ENCODE measurements around the gene LBP.
"Not testable (repeated sequence)": the region's sequence is repeated elsewhere in the genome, so short reads cannot be mapped to it uniquely, and the experiment has no call there.

The LBP gene, protein sequence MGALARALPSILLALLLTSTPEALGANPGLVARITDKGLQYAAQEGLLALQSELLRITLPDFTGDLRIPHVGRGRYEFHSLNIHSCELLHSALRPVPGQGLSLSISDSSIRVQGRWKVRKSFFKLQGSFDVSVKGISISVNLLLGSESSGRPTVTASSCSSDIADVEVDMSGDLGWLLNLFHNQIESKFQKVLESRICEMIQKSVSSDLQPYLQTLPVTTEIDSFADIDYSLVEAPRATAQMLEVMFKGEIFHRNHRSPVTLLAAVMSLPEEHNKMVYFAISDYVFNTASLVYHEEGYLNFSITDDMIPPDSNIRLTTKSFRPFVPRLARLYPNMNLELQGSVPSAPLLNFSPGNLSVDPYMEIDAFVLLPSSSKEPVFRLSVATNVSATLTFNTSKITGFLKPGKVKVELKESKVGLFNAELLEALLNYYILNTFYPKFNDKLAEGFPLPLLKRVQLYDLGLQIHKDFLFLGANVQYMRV
- total RNA-seq: 0 reads per million in 4 experiments

DNA sequence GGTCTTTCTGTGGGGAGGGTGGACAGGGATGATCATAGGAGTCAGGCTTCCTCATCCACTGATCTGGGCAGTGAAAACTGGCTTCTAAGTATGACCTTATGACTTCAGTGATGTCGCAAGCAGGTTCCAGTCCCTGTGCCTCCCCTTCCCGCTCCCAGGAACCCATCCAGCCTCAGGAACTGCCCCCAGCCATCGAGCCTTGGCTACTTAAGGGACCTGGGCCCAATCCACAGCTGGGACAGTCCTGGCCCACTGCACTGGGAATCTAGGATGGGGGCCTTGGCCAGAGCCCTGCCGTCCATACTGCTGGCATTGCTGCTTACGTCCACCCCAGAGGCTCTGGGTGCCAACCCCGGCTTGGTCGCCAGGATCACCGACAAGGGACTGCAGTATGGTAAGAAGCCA is at the start of gene LBP:
LBP (plus strand) TSS at position 236 of the 405 bp plus-strand sequence; CDS start at position 271, 35 bp downstream.
- no peak for DNase-seq

DNA sequence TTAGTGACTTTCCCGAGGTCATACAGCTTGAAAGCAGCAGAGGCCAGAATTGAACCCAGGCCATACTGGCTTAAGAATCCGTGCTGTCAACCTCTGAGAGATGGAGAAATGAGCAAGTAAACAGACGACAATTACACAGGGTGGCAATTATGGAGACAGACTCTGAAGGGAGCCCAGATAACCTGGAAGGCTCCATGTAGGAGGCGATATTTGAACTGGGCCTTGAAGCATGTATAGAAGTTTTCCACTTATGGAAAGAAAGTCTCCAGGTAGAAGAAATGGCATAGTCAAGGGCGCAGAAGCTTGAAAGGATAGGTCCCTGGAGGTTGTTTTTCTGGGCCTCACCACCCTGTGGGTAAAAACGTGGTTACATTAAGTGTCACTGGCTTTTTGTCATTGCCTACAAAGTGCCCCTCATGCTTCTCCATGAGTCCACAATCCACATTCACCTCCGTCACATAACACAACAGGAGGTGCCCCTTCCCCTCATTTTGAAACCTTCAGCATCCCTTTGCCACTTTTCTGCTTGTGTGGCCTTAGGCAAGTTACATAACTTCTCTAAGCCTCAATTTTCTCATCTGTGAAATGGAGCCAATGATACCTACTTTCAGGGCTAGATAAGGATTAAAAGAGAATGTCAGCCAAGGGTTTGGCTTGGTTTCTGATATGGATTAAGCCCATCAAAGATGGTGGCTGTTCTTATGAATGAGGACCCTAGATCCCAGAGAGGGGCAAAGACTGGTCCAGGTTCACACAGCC is 48.2 kb upstream of the LBP start:
- no peak for DNase-seq

DNA sequence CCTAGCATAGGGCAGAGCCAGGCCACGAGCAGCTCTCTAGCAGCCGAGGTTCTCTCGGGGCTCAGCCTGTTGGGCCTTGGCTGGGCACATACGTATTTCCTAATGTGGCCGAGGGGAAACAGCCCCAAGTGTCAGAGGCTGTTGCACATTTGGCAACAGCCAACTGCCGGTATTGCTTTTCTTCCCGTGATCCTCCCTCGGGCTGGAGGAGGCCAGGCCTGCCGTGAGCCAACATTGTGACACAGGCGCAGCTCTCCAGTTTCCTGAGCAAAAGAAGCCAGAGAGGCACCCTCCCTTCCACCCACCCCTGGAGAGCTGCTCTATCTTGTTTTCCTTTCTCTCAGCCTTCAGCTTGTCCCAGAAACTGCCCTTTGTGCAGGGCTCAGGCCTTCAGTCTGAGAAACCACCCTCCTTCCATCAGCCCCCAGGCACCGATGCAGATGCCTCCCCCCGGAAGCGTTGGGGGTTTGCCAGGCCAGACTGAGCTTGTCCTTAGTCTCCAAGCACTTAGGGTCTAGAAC is 47.5 kb upstream of the LBP start:
- no peak for DNase-seq

DNA sequence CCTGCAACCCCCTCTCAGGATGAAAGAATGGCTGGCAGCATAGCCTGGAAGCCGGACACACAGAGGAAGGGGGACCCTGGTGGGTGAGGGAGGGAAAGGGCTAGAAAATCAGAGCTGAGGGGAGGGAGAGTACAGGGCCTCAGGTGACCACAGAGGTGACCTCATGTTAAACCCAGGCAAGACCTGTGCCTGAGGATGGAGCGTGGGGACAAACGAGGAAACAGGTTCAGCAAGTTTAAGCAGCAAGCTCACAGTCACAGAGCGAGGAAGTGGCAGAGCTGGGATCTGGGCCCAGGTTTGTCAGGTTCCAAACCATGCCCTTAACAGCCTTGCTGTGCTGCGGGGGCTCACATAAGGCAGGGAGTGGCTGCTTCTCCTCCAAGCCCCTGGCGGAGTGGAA is 46.3 kb upstream of the LBP start:
- DNase-seq: no peak

DNA sequence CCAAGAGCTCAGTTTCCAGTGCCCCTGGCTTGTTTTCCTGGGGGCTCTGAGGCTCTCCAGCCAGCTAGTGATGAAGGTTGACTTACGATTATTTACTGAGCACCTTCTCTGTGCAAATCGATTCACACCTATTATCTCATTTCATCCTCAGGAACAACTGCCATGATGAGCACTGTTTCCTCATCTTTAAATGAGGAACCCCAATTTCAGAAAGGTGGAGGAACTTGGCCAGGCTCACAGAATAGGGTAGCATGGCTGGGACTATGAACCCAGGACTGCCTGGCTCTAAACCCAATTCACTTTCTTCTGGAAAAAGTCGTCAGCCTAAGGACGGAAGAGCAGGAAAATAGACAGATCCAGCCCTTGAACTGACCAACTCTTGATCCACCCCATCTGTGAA is 45.8 kb upstream of the LBP start:
- DNase-seq: no peak

DNA sequence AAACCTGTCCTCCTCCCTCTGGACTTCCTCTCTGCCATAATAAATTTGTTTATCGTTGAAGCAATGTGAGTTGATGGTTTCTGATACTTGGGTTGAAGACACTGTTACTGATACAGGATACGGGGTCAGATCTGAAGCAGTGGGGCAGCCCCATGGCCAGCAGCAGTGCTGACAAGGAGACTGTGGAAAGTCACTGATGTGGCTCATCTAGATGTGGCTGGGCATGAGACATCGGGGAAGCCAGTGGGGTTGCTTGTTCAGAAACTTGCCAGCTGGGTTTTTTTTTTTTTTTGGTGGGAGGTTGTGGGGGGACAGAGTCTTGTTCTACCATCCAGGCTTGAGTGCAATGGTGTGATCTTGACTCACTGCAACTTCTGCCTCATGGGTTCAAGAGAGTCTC is 45.0 kb upstream of the LBP start:
- no peak for DNase-seq

DNA sequence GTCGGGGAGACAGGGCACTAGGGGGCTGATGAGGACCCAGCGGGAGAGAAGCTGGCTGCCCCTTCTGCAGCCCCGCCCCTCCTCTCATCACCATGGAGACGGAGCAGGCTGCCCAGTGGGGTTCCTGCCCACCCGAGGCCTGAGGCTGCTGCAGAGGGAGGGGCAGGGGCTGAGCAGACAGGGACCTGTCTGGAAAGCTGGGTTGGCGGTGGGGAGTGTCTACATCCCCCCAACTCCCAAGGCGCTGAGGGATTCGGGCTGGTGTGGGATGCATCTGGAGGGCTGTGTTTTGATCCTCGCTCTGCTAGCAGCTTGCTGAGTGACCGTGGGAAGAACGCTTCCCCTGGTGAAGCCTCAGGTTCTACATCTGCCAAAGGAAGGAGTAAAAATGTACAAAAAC is 43.5 kb upstream of the LBP start:
- DNase-seq: no peak

DNA sequence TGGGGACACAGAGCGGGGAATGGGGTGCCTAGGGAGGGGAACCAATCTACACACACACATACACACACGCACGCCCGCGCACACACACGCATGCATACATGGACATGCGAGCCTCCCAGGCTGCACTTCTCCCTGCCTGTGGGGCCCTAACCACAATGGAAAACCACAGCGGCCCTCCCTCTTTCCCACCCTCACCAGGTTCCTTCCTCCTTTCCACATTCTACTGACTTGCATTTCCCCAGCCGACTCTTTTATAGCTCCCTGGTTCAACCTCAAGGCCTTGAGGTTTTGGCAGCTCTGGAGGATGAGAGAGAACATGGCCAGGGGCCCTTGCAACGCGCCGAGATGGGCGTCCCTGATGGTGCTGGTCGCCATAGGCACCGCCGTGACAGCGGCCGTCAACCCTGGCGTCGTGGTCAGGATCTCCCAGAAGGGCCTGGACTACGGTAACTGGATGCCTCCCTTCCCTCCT is 42.3 kb upstream of the LBP start, which contains the start of gene BPI:
BPI (plus strand) TSS at position 249 of the 472 bp plus-strand sequence; CDS start at position 317, 68 bp downstream.
- no peak for DNase-seq

DNA sequence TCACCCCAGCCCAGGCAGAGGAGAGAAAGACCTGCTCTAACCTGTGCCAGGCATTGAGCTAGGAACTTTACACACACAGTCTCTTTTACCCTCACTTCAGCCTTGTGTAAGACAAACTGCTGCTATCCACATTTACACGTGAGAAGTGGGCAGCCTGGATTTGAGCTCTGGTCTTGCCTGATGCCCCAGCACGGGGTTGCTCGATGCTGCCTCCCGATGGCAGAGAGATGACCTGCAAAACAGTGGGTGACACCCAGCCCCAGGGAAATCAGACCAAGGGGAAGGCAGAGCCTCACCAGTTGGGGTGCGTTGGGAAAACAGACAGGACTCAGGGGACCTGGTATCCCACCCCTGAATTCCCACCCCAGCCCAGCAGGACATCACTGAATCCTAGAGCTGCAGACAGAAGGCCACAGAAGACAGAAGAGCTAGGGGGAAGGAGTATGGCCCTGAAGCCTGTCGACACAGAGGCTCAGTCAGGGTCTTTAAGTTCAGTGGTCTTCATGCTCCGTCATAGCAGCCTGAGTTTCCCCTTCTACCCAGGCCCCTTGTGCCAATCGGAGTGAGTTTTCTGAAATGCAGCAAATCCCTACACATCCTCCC is 41.3 kb upstream of the LBP start:
- no peak for DNase-seq

DNA sequence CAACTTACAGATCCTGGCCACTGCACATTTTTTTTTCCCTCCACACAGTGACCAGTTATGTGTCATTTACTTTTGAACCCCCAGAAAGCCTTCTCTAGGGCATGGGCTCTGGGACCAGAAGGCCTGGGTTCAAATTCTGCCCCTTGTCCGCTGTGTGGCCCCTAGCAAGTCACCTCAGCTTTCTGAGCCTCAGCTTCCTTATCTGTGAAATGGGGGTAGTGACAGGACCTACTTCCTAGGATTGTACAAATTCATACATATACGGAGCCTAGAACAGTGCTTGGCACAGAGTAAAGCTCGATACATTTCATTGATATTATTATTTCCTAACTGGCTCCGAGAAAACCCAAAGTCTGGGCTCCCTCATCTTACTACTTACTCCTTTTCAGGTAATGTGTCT is 40.7 kb upstream of the LBP start:
- no peak for DNase-seq

DNA sequence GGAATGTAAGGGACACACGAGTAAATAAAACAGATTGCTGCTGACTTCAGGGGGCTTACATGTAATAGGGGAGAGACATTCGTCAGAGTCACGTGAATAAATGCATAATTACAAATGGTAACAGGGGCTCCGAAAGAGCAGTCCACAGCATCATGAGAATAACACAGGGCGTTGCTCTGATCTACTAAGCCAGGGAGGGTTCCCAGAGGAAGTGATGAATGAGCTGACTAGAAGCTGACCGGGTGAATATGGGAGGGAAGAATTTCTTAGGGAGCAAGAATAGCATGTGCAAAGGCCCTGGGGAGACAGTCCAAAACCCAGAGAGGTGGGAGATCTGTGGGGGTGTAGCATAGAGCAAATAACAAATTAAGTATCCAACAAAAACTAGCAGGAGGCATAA is 39.9 kb upstream of the LBP start:
- DNase-seq: no peak

DNA sequence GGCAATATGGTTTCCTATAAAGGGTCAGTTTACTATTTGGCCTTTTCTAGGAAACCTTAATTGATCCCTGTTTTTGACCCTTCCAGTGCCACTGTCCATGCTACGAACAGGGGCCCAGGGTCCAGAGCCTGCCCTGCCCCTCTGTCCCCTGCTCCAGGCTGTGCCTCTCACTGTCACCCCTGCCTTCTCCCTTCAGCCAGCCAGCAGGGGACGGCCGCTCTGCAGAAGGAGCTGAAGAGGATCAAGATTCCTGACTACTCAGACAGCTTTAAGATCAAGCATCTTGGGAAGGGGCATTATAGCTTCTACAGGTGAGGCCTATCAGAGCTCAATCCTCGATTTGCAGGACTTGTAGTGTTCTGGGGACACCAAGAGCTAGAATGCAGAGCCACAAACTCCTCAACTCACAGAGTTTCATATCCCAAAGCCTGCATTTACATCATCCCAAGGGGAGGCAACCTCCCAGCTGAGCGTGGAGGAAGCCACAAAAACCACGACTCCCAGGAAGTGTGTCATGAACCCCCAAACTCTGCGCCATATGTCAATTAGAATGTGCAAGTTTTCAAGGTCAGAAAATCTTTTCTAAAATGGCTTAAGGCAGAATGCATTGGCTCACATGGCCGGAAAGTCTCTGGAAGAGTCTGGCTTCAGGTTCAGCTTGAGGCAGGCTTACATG is 38.8 kb upstream of the LBP start:
- no peak for DNase-seq

DNA sequence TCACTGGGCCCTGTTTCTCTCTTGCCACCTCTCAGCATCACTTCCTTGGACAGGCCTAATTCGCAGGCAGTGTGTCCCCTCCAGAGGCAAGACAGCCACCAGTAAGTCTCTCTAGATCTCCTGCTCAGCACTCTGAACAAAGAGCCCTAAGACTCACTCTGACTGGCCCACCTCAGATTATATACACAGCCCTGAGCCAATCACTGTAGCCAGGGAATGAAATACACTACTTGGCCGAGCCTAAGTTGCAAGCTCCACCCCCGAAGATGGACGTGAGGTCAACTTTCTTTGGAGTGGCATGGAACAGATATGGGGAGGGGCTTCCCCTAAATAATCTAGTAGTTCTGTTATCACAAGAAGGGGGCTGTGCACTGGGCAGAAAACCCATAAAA is 38.2 kb upstream of the LBP start:
- DNase-seq: no peak

DNA sequence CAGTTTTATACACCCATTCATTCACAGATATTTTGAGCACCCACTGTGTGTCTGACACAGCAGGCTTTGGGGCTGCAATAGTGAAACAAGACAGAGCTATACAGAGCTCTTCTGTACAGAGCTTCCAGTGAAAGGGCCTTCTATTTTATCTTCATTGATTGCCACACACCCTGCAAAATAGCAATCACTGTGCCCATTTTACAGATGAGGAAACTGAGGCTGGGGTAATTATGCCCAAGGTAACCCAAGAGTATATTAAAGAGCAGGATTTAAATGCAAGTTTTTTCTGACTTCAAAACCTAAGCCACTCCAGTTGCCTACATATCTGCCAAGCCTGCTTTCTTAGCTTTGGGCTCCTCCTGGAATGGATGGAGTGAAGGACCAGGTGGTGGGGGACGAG is 37.8 kb upstream of the LBP start:
- no peak for DNase-seq

DNA sequence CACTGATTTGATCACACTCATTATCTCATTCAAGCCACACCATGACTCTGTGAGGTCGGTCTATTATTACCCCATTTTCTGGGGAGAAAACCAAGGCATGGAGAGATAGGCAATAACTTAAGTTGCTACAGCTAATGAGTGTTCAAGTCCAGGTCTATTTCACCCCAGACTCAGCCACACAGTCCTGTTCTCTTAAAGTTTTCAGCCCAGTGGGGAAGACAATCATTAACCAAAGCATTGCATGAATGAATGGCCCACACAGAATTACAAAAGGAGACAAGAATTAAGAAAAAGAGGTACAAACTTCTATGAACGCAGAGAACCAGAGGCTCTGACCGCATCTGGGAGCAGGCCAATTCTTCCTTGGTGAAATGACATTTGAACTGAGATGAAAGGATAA is 35.2 kb upstream of the LBP start:
- DNase-seq: no peak

DNA sequence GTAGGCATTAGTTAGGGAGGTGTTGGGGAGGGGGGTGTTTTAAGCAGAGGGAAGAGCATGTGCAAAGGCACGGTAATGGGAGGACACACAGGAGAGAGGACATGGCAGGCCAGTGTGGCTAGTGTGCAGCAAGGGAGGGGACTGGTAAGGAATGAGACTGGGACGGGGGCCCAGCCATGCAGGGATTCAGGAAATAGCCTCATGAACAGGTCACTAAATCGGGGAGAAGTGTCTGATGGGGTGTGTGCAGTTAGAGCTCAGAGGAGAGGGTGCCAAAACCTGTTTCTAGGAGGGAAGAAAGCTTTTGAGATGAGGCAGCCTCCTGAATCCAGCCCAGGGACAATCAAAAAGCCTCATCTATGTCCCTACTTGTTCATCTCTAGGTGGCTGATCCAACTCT is 34.8 kb upstream of the LBP start:
- DNase-seq: no peak

DNA sequence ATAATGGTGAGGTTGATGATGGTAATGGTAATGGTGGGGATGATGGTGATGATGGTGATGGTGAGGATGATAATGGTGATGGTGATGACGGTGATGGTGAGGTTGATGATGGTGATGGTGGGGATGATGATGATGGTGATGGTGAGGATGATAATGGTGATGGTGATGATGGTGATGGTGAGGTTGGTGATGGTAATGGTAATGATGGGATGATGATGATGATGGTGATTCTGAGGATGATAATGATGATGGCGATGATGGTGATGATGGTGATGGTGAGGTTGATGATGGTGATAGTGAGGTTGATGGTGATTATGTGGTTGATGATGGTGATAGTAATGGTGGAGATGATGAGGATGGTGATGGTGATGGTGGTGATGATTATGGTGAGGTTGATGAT is 32.6 kb upstream of the LBP start:
- DNase-seq: no peak

DNA sequence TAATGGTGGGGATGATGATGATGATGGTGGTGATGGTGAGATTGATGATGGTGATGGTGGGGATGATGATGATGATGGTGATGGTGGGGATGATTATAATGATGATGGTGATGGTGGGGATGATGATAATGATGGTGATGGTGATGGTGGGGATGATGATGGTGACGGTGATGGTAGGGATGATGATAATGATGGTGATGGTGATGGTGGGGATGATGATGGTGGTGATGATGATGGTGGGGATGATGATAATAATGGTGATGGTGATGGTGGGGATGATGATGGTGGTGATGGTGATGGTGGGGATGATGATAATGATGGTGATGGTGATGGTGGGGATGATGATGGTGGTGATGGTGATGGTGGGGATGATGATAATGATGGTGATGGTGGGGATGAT is 31.9 kb upstream of the LBP start:
- DNase-seq: not testable (repeated sequence)

DNA sequence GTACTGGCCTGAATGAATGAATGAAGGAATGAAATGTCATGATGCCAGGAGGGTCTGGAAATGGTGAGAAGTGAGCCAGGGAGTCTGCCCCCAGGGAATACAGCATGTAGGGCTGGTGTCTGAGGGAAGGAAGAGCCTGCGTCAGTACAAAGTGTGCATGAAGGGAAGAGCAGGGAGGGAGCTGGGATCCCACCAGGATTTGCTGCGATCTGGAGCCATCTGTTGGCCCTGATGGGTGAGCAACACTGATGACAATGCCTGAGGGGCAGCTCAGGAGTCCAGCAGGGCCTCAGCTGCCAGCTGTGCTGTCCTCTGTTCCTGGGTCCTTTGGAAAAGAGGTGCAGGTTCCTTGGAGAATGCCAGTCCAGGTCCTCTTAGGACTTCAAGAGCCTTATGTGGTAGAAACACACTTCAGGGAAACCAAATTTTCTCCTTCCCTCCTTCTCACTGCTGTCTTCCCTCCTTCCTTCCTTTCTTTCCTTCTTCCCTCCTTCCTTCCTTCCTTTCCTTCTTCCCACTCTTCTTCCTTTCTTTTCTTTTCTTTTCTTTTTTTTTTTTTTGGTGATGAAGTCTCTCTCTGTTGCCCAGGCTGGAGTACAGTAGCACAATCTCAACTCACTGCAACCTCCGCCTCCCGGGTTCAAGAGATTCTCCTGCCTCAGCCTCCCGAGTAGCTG is 30.9 kb upstream of the LBP start:
- DNase-seq: no peak

DNA sequence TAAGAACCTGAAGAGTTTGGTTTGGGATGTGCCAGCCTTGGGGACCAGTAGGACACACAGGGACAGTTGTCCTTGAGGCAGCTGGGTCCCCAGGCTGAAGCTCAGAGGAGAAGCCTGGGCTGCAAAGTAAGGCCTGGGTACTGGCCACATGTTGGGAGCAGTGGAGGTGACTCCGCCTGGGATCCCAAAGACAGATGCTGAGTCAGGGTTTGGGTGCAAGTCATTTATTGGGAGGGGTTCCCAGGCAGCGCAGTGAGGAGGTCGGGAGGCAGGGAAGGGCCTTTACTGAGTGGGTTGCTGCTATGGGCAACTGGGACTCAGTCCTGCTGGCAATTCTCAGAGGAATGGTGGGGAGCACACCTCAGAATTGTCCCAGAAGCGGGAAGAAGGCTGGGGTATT is 29.9 kb upstream of the LBP start:
- DNase-seq: no peak

DNA sequence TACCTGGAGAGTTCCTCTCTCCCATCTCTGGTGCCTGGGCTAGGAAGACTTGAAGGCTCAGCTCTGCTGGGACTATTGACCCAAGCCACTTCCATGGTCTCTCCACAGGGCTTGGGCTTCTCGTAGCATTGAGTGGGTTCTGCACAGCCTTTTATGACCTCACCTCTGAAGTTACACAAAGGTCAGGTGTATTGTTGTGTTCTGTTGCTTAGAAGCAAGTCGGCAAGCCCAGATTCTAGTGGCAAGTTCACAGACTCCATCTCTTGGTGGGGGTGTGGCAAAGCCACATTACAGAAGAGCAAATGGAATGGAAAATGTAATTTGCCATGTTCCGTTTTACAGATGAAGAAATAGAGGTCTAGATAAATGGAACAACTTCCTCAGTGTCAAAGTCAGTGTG is 28.9 kb upstream of the LBP start:
- no peak for DNase-seq

DNA sequence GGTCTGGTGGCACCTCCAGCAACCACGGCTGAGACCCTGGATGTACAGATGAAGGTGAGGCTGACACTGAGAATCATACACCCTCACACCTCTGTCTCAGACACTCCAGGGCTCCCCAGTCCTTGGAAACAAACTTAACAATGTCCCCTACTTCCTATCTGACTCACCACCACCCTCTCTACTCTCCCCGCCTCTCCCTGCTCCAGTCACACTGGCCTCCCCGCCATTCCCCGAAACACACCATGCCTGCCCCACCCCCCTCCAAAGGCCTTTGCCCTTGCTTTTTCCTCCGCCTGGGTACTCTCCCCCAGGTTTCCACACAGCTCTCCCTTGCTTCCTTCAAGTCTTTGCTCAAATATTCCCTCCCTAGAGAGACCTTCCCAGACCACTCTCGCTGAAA is 26.1 kb upstream of the LBP start:
- DNase-seq: no peak
